Suprapubic skin (tissue), 4 donors: Measurements from ENCODE around the gene KIT. TPM values are rescaled to one million over a fixed set of nuclear protein-coding genes. Genes with fewer than 3 reads are reported as not detected.

Experiments used
- DNase-seq, 2 donors: peaks; one replicate each; pipeline ENCODE4 v3.0.0-alpha.2; 2019; ENCODE audit warnings: low spot score in 2 of 2
- H3K27ac ChIP-seq: fragments of 200-600 bp; sonication (generic); one replicate; pipeline ENCODE4 v1.5.1; 2019
- H3K27me3 ChIP-seq: fragments of 200-600 bp; sonication (generic); one replicate; pipeline ENCODE4 v1.5.1; 2019
- H3K36me3 ChIP-seq: fragments of 200-600 bp; sonication (generic); one replicate; pipeline ENCODE4 v1.5.1; 2019
- H3K4me1 ChIP-seq: fragments of 200-600 bp; sonication (generic); one replicate; pipeline ENCODE4 v1.5.1; 2019
- H3K4me3 ChIP-seq: fragments of 200-600 bp; sonication (generic); one replicate; pipeline ENCODE4 v1.5.1; 2019; ENCODE audit warnings: mild to moderate bottlenecking
- H3K9me3 ChIP-seq: fragments of 200-600 bp; sonication (generic); one replicate; pipeline ENCODE4 v1.5.1; 2019
- EP300 ChIP-seq: sonication (generic); formaldehyde crosslinking; IDR thresholded peaks from one replicate; pipeline ENCODE4 v1.6.1; 2017; ENCODE audit warnings: antibody characterized with exemption
- POLR2A ChIP-seq, 2 donors: fragments of 450-650 bp; IDR thresholded peaks; one replicate each; pipeline ENCODE4 v1.6.1; 2017; ENCODE audit warnings: antibody characterized with exemption in 2 of 2, mild to moderate bottlenecking in 2 of 2, moderate library complexity in 2 of 2
- POLR2AphosphoS5 ChIP-seq, 3 donors: sonication (generic); formaldehyde crosslinking; IDR thresholded peaks; one replicate each; pipeline ENCODE4 v1.6.1; 2017; ENCODE audit warnings: antibody characterized with exemption in 3 of 3
- WGBS: methylation state at CpG from one replicate; pipeline ENCODE4 v1.1.5; 2018; 5-methylcytosine and 5-hydroxymethylcytosine counted together
- total RNA-seq, 4 donors: library from RNA; depleted of rRNA; stranded (reverse); fragments of >200 nt; gene quantifications; one replicate each; pipeline ENCODE4 v1.1.0, GENCODE V29; 2016
- TF ChIP-seq, protein P1 (sequence below), 2 donors: fragments of 200-600 bp in 1 of 2; fragments of 450-650 bp in 1 of 2; sonication (generic) in 1 of 2; IDR thresholded peaks; one replicate each; pipeline ENCODE4 v1.5.1; 2016 to 2019; ENCODE audit warnings: antibody characterized with exemption in 2 of 2, mild to moderate bottlenecking in 1 of 2, moderate library complexity in 1 of 2

Gene KIT
- total RNA-seq, 4 donors from 2014 or later, result 17.8 to 72.7 (median 56.1) TPM

DNA sequence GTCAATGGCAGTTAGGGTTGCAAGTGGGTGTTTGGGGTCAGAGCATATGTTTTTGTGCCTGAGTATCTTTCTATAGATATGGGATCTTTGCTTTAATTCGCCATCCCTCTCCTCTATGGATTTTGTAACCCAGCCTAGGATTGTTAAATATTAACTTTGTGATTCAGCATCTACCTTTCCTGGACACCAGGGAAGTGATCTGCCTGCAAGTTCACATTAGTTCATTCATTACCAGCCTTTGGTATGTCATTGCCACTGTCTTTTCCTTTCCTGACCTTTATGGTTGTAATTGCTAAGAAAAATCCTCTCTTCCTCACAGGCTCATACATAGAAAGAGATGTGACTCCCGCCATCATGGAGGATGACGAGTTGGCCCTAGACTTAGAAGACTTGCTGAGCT, 73.8 kb downstream of the KIT start:
- Histone ChIP-seq H3K36me3 (no peaks in the 10 kb centered on the region), H3K27ac (no peak overlapping the region), H3K4me3 (no peak overlapping the region), H3K27me3 (no peaks in the 10 kb centered on the region), H3K9me3 (no peaks in the 10 kb centered on the region), H3K4me1 (no peaks in the 10 kb centered on the region)
- no peak for DNase-seq
- TF ChIP-seq EP300 (no peak), POLR2AphosphoS5 (IDR thresholded peaks at IDR 0.05) (no peak), POLR2A (IDR thresholded peaks at IDR 0.05) (no peak)
- TF ChIP-seq, protein P1, sequence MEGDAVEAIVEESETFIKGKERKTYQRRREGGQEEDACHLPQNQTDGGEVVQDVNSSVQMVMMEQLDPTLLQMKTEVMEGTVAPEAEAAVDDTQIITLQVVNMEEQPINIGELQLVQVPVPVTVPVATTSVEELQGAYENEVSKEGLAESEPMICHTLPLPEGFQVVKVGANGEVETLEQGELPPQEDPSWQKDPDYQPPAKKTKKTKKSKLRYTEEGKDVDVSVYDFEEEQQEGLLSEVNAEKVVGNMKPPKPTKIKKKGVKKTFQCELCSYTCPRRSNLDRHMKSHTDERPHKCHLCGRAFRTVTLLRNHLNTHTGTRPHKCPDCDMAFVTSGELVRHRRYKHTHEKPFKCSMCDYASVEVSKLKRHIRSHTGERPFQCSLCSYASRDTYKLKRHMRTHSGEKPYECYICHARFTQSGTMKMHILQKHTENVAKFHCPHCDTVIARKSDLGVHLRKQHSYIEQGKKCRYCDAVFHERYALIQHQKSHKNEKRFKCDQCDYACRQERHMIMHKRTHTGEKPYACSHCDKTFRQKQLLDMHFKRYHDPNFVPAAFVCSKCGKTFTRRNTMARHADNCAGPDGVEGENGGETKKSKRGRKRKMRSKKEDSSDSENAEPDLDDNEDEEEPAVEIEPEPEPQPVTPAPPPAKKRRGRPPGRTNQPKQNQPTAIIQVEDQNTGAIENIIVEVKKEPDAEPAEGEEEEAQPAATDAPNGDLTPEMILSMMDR (IDR thresholded peaks at IDR 0.05), result no peak
- 90% methylated on average over 3 of the region's 3 CpGs for WGBS

DNA sequence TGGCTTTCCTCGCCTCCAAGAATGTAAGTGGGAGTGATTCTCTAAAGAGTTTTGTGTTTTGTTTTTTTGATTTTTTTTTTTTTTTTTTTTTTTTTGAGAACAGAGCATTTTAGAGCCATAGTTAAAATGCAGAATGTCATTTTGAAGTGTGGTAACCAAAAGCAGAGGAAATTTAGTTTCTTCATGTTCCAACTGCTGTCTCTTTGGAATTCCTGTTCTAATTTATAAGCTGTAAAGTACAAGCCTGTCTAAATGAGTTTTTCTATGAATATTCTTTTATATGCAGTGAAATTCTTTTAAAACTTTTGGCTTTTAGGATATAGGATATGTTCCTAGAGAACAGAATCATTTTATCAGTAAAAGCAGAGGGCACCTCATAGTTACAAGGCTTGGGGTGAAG, 74.2 kb downstream of the KIT start:
- Histone ChIP-seq H3K36me3 (peaks cover under 1% of the 10 kb centered on the region), H3K27ac (no peak overlapping the region), H3K4me3 (no peak overlapping the region), H3K4me1 (no peaks in the 10 kb centered on the region), H3K27me3 (no peaks in the 10 kb centered on the region), H3K9me3 (no peaks in the 10 kb centered on the region)
- no peak for DNase-seq
- TF ChIP-seq EP300 (no peak), POLR2A (IDR thresholded peaks at IDR 0.05) (no peak), POLR2AphosphoS5 (IDR thresholded peaks at IDR 0.05) (no peak)
- TF ChIP-seq, protein P1 (IDR thresholded peaks at IDR 0.05), result no peak
- 86% methylated on average over 1 of the region's 1 CpG for WGBS

DNA sequence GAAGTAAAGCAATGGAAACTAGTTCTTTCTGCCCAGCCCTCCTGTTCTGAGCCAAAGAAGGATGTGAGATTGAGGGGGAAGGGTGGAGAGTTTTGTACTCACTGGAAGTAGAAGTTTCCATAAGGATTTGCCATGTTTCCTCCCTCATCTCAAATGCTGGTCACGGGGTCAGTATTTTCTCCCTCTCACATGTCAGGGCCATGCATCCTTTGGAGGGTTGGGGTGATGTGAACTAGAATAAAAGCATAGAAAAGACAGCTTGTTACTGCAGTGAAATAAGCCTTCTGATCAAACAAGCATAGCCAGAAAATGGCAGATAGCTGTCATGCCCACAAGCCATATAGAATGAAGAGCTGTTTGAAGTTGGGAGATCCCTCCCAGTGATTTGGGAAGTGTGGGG, 79.7 kb downstream of the KIT start:
- 77% methylated on average over 1 of the region's 1 CpG for WGBS
- TF ChIP-seq POLR2A (IDR thresholded peaks at IDR 0.05) (no peak), POLR2AphosphoS5 (IDR thresholded peaks at IDR 0.05) (no peak), EP300 (no peak)
- TF ChIP-seq, protein P1 (IDR thresholded peaks at IDR 0.05), result no peak
- Histone ChIP-seq H3K27me3 (no peaks in the 10 kb centered on the region), H3K4me1 (no peaks in the 10 kb centered on the region), H3K4me3 (no peak overlapping the region), H3K36me3 (peaks cover 5% of the 10 kb centered on the region), H3K27ac (no peak overlapping the region), H3K9me3 (no peaks in the 10 kb centered on the region)
- no peak for DNase-seq

DNA sequence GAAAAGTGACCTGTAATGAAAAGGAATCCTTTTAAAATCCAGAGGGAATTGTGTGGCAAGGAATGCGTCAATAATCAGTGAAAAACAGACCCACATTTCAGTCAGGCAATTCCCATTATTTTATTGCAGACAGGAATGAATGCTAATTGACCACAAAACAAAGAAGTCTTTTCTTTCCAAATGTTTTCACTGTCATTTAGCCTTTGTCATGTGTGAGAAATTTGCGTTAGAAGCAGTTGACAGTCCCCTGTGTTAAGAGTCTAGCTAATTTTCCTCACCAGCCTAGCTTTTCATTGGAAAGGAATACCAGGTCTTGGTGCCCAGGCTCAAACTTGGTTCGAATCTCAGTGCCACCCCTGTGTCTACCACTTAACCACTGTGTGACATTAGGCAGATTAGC, 83.4 kb downstream of the KIT start:
- no peaks in the 10 kb centered on the region for H3K9me3 ChIP-seq
- H3K4me3 ChIP-seq, result no peak overlapping the region
- 76% methylated on average over 3 of the region's 3 CpGs for WGBS
- no peak for DNase-seq
- H3K27me3 ChIP-seq, result no peaks in the 10 kb centered on the region
- TF ChIP-seq, protein P1 (IDR thresholded peaks at IDR 0.05), result no peak
- TF ChIP-seq EP300, result no peak
- TF ChIP-seq POLR2A (IDR thresholded peaks at IDR 0.05), result no peak
- no peak overlapping the region for H3K27ac ChIP-seq
- H3K36me3 ChIP-seq, result peaks cover 5% of the 10 kb centered on the region
- H3K4me1 ChIP-seq, result no peaks in the 10 kb centered on the region

DNA sequence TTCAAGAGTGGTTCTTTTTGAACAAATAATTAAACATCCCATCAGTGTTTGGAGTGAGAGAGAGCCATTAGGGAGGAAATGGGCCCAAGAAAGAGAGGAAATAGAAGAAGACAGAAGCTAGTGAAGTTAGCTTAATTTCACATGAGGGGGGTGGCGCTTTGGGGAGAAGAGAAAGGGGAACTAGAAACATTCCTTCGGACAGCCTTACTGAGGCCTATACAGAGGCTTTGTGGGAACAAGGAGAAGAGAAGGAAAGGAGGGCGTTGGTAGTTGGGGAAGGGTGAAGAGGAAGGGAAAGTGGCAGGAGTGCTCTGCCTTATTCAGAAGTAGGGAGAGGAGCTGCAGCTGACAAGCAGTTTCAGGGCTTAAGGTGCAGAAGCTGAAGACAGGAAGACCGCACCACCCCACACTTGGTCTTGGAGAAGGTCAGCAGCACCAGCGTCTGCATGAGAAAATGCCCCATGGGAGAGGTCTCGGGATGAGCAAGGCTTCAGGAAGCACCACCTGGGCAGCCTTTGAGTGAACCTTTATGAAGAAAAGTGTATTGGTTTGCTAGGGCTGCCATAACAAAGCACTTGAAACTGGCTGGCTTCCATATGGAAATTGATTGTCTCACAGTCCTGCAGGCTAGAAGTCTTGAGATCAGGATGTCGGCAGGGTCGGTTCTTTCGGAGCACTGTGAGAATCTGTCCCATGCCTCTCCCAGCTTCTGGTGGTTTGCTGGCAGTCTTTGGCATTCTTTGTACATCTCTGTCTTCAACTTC, 85.1 kb downstream of the KIT start:
- Histone ChIP-seq H3K36me3 (no peaks in the 10 kb centered on the region), H3K27me3 (no peaks in the 10 kb centered on the region), H3K9me3 (no peaks in the 10 kb centered on the region), H3K4me3 (no peak overlapping the region), H3K27ac (no peak overlapping the region), H3K4me1 (no peaks in the 10 kb centered on the region)
- no peak for TF ChIP-seq POLR2AphosphoS5 (IDR thresholded peaks at IDR 0.05)
- TF ChIP-seq EP300, result no peak
- TF ChIP-seq POLR2A (IDR thresholded peaks at IDR 0.05), result no peak
- TF ChIP-seq, protein P1 (IDR thresholded peaks at IDR 0.05), result no peak
- DNase-seq, result no peak
- WGBS, result 85% methylated on average over 9 of the region's 9 CpGs
